Right lobe of liver (tissue), 6 donors: Measurements from ENCODE around the gene CYP3A7. TPM values are rescaled to one million over a fixed set of nuclear protein-coding genes. Genes with fewer than 3 reads are reported as not detected.

Source experiments
- ATAC-seq, 4 donors: fragments of 200-7000 bp; cut with Tn5 transposase; one replicate each; pipeline ENCODE4 v1.9.1; 2020; ENCODE audit warnings: mild to moderate bottlenecking in 4 of 4, moderate library complexity in 4 of 4
- DNase-seq, 3 donors: peaks; one replicate each; pipeline ENCODE4 v3.0.0-alpha.2; 2020
- H3K27ac ChIP-seq, 3 donors: fragments of 200-600 bp; one replicate each; pipeline ENCODE4 v1.8.0; 2022
- H3K27me3 ChIP-seq, 2 donors: fragments of 200-600 bp; one replicate each; pipeline ENCODE4 v1.8.0; 2022
- H3K36me3 ChIP-seq, 4 donors: fragments of 200-600 bp; sonication (generic) in 1 of 4; one replicate each; pipeline versions ENCODE4 v1.5.1 to v1.8.0; 2017 to 2022; ENCODE audit warnings: control low read depth in 1 of 4
- H3K4me1 ChIP-seq, 4 donors: fragments of 200-600 bp; sonication (generic) in 1 of 4; one replicate each; pipeline versions ENCODE4 v1.5.1 to v1.8.0; 2017 to 2022; ENCODE audit warnings: control low read depth in 1 of 4
- H3K4me3 ChIP-seq, 3 donors: fragments of 200-600 bp; one replicate each; pipeline ENCODE4 v1.8.0; 2022
- H3K9me3 ChIP-seq, 4 donors: fragments of 200-600 bp; sonication (generic) in 1 of 4; one replicate each; pipeline versions ENCODE4 v1.5.1 to v1.8.0; 2017 to 2022; ENCODE audit warnings: control low read depth in 1 of 4
- POLR2A ChIP-seq: fragments of 450-650 bp; IDR thresholded peaks from one replicate; pipeline ENCODE4 v1.6.1; 2017; ENCODE audit warnings: antibody characterized with exemption, mild to moderate bottlenecking
- WGBS: methylation state at CpG from one replicate; pipeline ENCODE4 v1.1.6; 2018; ENCODE audit warnings: low coverage, low lambda C conversion rate; ENCODE audit not compliant: insufficient coverage; ENCODE audit errors: missing lambda C conversion rate; 5-methylcytosine and 5-hydroxymethylcytosine counted together
- intact Hi-C, 2 donors: fragments of 100-400 bp; cut with DNase I; formaldehyde crosslinking; loops; one replicate each; pipeline versions ENCODE4 v1.11.2 to v1.14.1; 2022
- total RNA-seq, 6 experiments: library from RNA; depleted of rRNA in 2 of 6; stranded (reverse); fragments of >200 nt in 2 of 6; fragmentation: NEBNext Ultra II Directional in 3 of 6; extraction: Animal tissue kit (Norgen Biotek cat#: 25700) in 3 of 6; gene quantifications; one replicate each; pipeline versions ENCODE4 v1.1.0 to v1.2.4, GENCODE V29; 2016 to 2023
- TF ChIP-seq, protein P1 (sequence below), 4 donors: fragments of 200-600 bp in 3 of 4; fragments of 450-650 bp in 1 of 4; IDR thresholded peaks; one replicate each; pipeline versions ENCODE4 v1.5.1 to v1.8.0; 2016 to 2022; ENCODE audit warnings: antibody characterized with exemption in 4 of 4, mild to moderate bottlenecking in 2 of 4
- donor health status: DM: no; HTN: yes; CAD: no.
- donor health status: DM: no; HTN: no; CAD: no.
- donor health status: DM: no; HTN: no; CAD: no.
- donor health status: DM: no; HTN: yes; CAD: no.
- donor health status: DM: no; HTN: yes; CAD: no.

CYP3A7 gene
- total RNA-seq, 6 experiments from 2014 or later, result 19.8 to 623 (median 340) TPM

DNA sequence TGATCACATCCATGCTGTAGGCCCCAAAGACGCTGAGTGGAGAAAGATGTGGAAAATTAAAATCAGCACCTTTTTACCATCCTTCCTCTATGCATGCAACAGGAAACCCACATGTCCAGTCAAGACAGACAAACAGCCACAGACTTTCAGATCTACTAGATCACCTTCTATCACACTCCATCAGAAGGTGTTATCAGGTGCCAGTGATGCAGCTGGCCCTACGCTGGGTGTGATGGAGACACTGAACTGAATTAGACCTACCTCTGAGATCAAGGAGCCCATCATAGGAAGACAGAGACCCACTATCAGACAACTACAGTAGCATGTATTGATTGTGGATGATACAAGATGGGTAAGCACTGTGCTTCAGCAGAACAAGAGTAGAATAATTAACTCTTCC lies 33.5 kb upstream of the CYP3A7 start:
- H3K4me1 ChIP-seq, result peaks cover 0 to 18% (median 0%) of the 10 kb centered on the region in 4 donors
- TF ChIP-seq POLR2A, result no peak
- TF ChIP-seq, protein P1, sequence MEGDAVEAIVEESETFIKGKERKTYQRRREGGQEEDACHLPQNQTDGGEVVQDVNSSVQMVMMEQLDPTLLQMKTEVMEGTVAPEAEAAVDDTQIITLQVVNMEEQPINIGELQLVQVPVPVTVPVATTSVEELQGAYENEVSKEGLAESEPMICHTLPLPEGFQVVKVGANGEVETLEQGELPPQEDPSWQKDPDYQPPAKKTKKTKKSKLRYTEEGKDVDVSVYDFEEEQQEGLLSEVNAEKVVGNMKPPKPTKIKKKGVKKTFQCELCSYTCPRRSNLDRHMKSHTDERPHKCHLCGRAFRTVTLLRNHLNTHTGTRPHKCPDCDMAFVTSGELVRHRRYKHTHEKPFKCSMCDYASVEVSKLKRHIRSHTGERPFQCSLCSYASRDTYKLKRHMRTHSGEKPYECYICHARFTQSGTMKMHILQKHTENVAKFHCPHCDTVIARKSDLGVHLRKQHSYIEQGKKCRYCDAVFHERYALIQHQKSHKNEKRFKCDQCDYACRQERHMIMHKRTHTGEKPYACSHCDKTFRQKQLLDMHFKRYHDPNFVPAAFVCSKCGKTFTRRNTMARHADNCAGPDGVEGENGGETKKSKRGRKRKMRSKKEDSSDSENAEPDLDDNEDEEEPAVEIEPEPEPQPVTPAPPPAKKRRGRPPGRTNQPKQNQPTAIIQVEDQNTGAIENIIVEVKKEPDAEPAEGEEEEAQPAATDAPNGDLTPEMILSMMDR (IDR thresholded peaks at IDR 0.05), result no peak
- H3K36me3 ChIP-seq, result peaks cover 0 to 100% (median 20%) of the 10 kb centered on the region in 4 donors
- DNase-seq (no peak), ATAC-seq (peak in 1 of 4 donors; percentile 15)
- no peak overlapping the region for H3K4me3 ChIP-seq
- peak overlapping the region in 1 of 3 donors; percentile 17 for H3K27ac ChIP-seq
- 76% methylated on average over 2 of the region's 2 CpGs for WGBS
- no peaks in the 10 kb centered on the region for H3K27me3 ChIP-seq
- intact Hi-C loops, result no loop called here
- H3K9me3 ChIP-seq, result no peaks in the 10 kb centered on the region

DNA sequence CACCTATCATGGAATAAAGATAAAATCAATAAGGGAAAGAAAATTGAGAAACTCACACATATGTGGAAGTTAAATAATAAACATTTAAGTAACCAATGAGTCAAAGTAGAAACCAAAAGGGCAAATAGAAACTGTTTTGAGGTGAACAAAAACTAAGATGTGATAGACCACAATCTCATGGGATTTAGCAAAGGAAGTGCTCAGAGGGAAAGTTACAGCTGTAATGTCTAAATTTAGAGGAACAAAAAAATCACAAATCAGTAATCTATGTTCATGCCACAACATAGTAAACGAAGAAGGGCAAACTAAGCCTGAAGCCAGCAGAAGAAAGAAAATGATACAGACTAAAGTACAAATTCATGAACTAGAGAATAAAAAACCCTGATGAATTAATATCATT lies 32.7 kb upstream of the CYP3A7 start:
- TF ChIP-seq, protein P1 (IDR thresholded peaks at IDR 0.05), result no peak
- TF ChIP-seq POLR2A, result no peak
- H3K4me3 ChIP-seq, result no peak overlapping the region
- H3K4me1 ChIP-seq, result peaks cover 0 to 18% (median 0%) of the 10 kb centered on the region in 4 donors
- H3K27ac ChIP-seq, result peak overlapping the region in 1 of 3 donors; percentile 41
- 42% methylated on average over 1 of the region's 1 CpG for WGBS
- DNase-seq (no peak), ATAC-seq (no peak)
- intact Hi-C loops, result no loop called here
- no peaks in the 10 kb centered on the region for H3K27me3 ChIP-seq
- H3K36me3 ChIP-seq, result peaks cover 0 to 100% (median 18%) of the 10 kb centered on the region in 4 donors
- no peaks in the 10 kb centered on the region for H3K9me3 ChIP-seq

DNA sequence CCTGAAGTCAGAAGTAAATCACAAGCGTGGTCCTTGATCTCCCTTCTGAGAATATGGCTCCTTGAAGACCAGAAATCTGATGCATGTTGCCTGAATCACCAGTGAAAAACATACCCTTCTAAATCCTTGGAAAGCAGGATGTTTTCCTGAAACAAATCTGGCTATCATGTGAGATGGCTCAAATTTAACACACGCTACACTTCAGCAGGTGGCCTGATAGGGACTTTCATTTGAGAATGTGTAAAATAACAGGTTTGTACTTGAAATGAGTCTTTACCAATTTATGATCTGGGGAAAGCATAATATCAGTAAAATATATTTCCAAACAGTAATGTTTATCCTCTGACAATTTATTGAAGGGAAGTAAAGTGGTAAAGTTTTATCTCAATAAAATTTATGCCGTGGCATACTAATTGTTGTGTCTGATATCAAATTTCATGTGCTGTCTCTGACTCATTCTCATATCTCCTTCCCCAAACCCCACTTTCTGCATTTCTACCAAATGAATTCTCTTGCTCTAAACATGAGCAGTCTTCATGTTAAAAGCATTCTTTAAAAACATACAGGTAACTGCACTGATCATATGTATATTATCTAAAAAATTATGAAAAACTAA lies 31.6 kb upstream of the CYP3A7 start:
- DNase-seq (no peak), ATAC-seq (no peak)
- Histone ChIP-seq H3K27ac (peak overlapping the region in 1 of 3 donors; percentile 41), H3K4me1 (peaks cover 0 to 18% (median 0%) of the 10 kb centered on the region in 4 donors), H3K27me3 (no peaks in the 10 kb centered on the region), H3K36me3 (peaks cover 0 to 100% (median 16%) of the 10 kb centered on the region in 4 donors), H3K4me3 (no peak overlapping the region), H3K9me3 (no peaks in the 10 kb centered on the region)
- TF ChIP-seq, protein P1 (IDR thresholded peaks at IDR 0.05), result no peak
- no peak for TF ChIP-seq POLR2A
- intact Hi-C loops, result no loop called here
- WGBS, result 86% methylated on average over 3 of the region's 3 CpGs

DNA sequence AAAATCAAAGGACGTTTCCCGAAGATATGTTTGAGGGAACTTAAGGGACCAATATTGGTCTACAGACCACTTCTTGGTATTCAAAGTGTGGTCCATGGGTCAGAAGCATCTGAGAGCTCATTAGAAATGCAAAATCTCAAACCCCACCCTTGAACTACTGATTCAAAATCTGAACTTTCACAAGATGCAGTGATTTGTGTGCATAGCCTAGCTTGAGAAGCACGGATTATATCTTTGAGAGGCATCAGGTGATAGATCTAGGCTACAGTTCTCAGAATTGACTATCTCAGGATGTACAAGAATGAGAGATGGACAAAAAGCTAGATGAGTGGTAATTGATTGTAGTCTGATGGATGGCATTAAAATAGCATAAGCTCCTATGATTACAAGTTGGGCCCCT lies 29.5 kb upstream of the CYP3A7 start:
- no peak for TF ChIP-seq POLR2A
- TF ChIP-seq, protein P1 (IDR thresholded peaks at IDR 0.05), result no peak
- intact Hi-C loops, result no loop called here
- Histone ChIP-seq H3K27me3 (no peaks in the 10 kb centered on the region), H3K27ac (no peak overlapping the region), H3K4me1 (peaks cover 0 to 18% (median 0%) of the 10 kb centered on the region in 4 donors), H3K4me3 (no peak overlapping the region), H3K36me3 (peaks cover 0 to 100% (median 18%) of the 10 kb centered on the region in 4 donors), H3K9me3 (no peaks in the 10 kb centered on the region)
- ATAC-seq, result no peak
- 84% methylated on average over 3 of the region's 3 CpGs for WGBS
- DNase-seq, result no peak
